Spleen (tissue), 7 donors: ENCODE measurements around the gene FLOT1.
"Not testable (repeated sequence)": the region's sequence is repeated elsewhere in the genome, so short reads cannot be mapped to it uniquely, and the experiment has no call there.

Experiments
- POLR2A ChIP-seq, 3 donors: fragments of 450-650 bp; IDR thresholded peaks; one replicate each; pipeline ENCODE4 v1.5.1; 2017; ENCODE audit warnings: antibody characterized with exemption in 3 of 3, mild to moderate bottlenecking in 1 of 3
- POLR2AphosphoS5 ChIP-seq, 3 donors: sonication (generic); formaldehyde crosslinking; IDR thresholded peaks; one replicate each; pipeline ENCODE4 v1.5.1; 2017; ENCODE audit warnings: antibody characterized with exemption in 3 of 3
- TF ChIP-seq, protein P1 (sequence below), 11 experiments: fragments of 200-600 bp in 7 of 11; fragments of 450-650 bp in 4 of 11; sonication (generic) in 4 of 11; IDR thresholded peaks in 8 of 11; conservative IDR thresholded peaks in 3 of 11; 1 replicate in 7 of 11; 2 replicates in 4 of 11; pipeline versions ENCODE4 v1.4.0 to v1.8.0; 2016 to 2021; ENCODE audit warnings: antibody characterized with exemption in 11 of 11, inconsistent platforms in 4 of 11, mild to moderate bottlenecking in 1 of 11
- donor health status: DM: no; HTN: no; CAD: no; lungs with moderate emphysema.
- donor health status: DM: no; HTN: no; CAD: no.
- donor health status: DM: no; HTN: no; CAD: no.

DNA sequence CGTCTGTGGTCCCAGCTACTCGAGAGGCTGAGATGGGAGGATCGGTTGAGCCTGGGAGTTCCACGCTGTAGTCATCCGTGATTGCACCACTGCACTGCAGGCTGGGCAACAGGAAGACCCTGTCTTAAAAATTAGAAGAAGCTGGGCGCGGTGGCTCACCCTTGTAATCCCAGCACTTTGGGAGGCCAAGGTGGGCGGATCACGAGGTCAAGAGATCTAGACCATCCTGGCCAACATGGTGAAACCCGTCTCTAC lies 20.5 kb downstream of the FLOT1 start:
- TF ChIP-seq, protein P1, sequence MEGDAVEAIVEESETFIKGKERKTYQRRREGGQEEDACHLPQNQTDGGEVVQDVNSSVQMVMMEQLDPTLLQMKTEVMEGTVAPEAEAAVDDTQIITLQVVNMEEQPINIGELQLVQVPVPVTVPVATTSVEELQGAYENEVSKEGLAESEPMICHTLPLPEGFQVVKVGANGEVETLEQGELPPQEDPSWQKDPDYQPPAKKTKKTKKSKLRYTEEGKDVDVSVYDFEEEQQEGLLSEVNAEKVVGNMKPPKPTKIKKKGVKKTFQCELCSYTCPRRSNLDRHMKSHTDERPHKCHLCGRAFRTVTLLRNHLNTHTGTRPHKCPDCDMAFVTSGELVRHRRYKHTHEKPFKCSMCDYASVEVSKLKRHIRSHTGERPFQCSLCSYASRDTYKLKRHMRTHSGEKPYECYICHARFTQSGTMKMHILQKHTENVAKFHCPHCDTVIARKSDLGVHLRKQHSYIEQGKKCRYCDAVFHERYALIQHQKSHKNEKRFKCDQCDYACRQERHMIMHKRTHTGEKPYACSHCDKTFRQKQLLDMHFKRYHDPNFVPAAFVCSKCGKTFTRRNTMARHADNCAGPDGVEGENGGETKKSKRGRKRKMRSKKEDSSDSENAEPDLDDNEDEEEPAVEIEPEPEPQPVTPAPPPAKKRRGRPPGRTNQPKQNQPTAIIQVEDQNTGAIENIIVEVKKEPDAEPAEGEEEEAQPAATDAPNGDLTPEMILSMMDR (IDR thresholded peaks at IDR 0.05 in 8 of 11, conservative IDR thresholded peaks at IDR 0.05 in 3 of 11) = not testable (repeated sequence)
- TF ChIP-seq POLR2AphosphoS5, POLR2A (IDR thresholded peaks at IDR 0.05): not testable (repeated sequence)
